Stomach (tissue), 9 donors: ENCODE results near the gene ADGRL3. TPM values are rescaled to one million over a fixed set of nuclear protein-coding genes. Genes with fewer than 3 reads are reported as not detected.

ENCODE experiments used
- DNase-seq, 2 donors: peaks; one replicate each; pipeline versions ENCODE4 v3.0.0 to v3.0.0-alpha.2; 2013 to 2019
- H3K27ac ChIP-seq, 5 donors: fragments of 200-600 bp in 4 of 5; sonication (generic) in 4 of 5; one replicate each; pipeline ENCODE4 v1.5.1; 2013 to 2019; ENCODE audit warnings: mild to moderate bottlenecking in 1 of 5, moderate library complexity in 1 of 5
- H3K27me3 ChIP-seq, 3 donors: fragments of 200-600 bp; sonication (generic); one replicate each; pipeline ENCODE4 v1.5.1; 2017 to 2019; ENCODE audit warnings: mixed run types in 1 of 3
- H3K36me3 ChIP-seq, 4 donors: fragments of 200-600 bp; sonication (generic); 1 replicate in 3 of 4; 2 replicates in 1 of 4; pipeline ENCODE4 v1.5.1; 2016 to 2019
- H3K4me1 ChIP-seq, 4 donors: fragments of 200-600 bp; sonication (generic); one replicate each; pipeline ENCODE4 v1.5.1; 2016 to 2019
- H3K4me3 ChIP-seq, 4 donors: fragments of 200-600 bp; sonication (generic) in 3 of 4; one replicate each; pipeline ENCODE4 v1.5.1; 2016 to 2019; ENCODE audit warnings: mild to moderate bottlenecking in 1 of 4
- H3K9me3 ChIP-seq, 4 donors: fragments of 200-600 bp; sonication (generic); one replicate each; pipeline ENCODE4 v1.5.1; 2016 to 2019
- EP300 ChIP-seq: sonication (generic); formaldehyde crosslinking; IDR thresholded peaks from one replicate; pipeline ENCODE4 v1.6.1; 2017; ENCODE audit warnings: antibody characterized with exemption
- POLR2A ChIP-seq, 4 donors: fragments of 450-650 bp; IDR thresholded peaks; one replicate each; pipeline ENCODE4 v1.6.1; 2016; ENCODE audit warnings: antibody characterized with exemption in 4 of 4, control low read depth in 2 of 4, mild to moderate bottlenecking in 1 of 4, moderate library complexity in 1 of 4
- POLR2AphosphoS5 ChIP-seq, 3 donors: sonication (generic); formaldehyde crosslinking; IDR thresholded peaks; one replicate each; pipeline ENCODE4 v1.6.1; 2016; ENCODE audit warnings: antibody characterized with exemption in 3 of 3
- WGBS, 5 donors: extraction: QIAGEN DNeasy Blood & Tissue Kit in 3 of 5; methylation state at CpG; one replicate each; pipeline versions ENCODE4 v1.1.5 to v1.1.7; 2013 to 2018; 5-methylcytosine and 5-hydroxymethylcytosine counted together
- intact Hi-C: fragments of 100-400 bp; cut with DNase I; formaldehyde crosslinking; loops from one replicate; pipeline ENCODE4 v1.15.1; 2023; ENCODE audit warnings: low total_unique reads
- polyA plus RNA-seq, 3 donors: library from polyadenylated mRNA; stranded (reverse); fragments of 200-250 nt; gene quantifications; one replicate each; pipeline ENCODE4 v1.2.3, GENCODE V29; 2013
- total RNA-seq, 5 donors: library from RNA; depleted of rRNA; stranded (reverse); fragments of >200 nt; gene quantifications; one replicate each; pipeline versions ENCODE4 v1.1.0 to v1.2.3, GENCODE V29; 2014 to 2016
- TF ChIP-seq, protein P1 (sequence below), 7 experiments: fragments of 450-650 bp in 4 of 7; fragments of 200-600 bp in 3 of 7; sonication (generic) in 3 of 7; IDR thresholded peaks; one replicate each; pipeline ENCODE4 v1.5.1; 2016 to 2019; ENCODE audit warnings: antibody characterized with exemption in 7 of 7, control low read depth in 2 of 7, mild to moderate bottlenecking in 1 of 7
- donor health status: healthy with polysubstance abuse.
- donor health status: Bipolar disorder and iron deficiency.
- donor health status: healthy.

Gene ADGRL3
- total and polyA plus RNA-seq, 8 donors = 0.48 to 109 (median 3.9) TPM

DNA sequence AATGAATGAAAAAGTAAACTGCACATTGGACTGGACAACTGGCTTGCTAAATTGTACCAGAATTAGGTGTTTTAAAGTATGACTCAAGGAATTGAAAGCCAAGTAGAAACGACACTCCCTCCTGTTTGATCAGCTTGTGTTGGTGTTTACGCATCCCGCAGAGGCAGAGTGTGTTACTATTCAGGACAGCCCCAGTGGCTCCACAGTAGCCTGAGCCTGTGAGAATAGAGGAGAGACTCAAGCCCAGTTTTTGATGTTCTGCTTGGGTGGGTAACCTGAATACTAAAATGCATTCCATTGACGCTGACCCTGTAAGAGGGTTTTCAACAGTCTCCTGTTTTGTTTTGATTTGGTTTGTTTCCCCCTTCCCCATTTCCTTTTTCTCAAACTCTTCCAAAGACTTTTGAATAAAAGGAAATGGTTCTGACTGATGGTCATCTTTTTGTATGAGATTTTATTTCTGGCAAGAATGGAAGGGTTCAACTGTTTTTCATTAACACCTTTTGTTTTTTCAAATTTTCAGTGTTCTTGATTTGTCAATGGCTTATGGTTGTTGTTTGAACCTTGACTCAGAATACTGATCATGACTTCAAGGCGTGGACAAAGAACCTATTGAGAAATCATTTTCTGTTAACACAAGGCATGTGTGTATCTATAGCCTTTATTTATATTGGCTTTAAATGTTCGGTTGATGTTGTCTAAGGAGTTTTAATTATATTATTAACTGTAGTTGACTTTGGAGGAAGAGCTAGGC is 10.2 kb downstream of the ADGRL3 start:
- no peak overlapping the region for H3K27ac ChIP-seq
- WGBS, 5 donors = 31 to 62% (median 43%) methylated on average over 6 of the region's 6 CpGs
- TF ChIP-seq POLR2A (IDR thresholded peaks at IDR 0.05) (no peak), POLR2AphosphoS5 (IDR thresholded peaks at IDR 0.05) (no peak), EP300 (no peak)
- TF ChIP-seq, protein P1, sequence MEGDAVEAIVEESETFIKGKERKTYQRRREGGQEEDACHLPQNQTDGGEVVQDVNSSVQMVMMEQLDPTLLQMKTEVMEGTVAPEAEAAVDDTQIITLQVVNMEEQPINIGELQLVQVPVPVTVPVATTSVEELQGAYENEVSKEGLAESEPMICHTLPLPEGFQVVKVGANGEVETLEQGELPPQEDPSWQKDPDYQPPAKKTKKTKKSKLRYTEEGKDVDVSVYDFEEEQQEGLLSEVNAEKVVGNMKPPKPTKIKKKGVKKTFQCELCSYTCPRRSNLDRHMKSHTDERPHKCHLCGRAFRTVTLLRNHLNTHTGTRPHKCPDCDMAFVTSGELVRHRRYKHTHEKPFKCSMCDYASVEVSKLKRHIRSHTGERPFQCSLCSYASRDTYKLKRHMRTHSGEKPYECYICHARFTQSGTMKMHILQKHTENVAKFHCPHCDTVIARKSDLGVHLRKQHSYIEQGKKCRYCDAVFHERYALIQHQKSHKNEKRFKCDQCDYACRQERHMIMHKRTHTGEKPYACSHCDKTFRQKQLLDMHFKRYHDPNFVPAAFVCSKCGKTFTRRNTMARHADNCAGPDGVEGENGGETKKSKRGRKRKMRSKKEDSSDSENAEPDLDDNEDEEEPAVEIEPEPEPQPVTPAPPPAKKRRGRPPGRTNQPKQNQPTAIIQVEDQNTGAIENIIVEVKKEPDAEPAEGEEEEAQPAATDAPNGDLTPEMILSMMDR (IDR thresholded peaks at IDR 0.05) = no peak

DNA sequence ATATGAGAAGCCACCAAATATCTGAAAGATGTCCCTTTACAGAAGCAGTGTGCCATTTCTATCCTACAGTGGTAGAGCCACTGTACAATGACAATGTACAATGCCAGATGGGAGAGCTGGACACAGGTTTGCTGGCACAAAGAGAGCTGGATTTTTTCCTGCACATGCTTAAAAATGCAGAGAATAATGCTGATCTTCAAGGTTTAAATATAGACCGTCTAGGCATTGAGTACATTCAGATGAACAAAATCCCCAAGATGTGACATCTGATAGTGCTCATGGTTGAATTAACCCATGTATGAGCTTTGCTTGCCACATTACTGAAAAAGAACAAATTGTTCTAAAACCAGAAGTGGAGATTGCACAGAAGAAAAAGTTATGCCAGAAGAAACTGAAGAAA is 11.7 kb downstream of the ADGRL3 start:
- Histone ChIP-seq H3K4me1 (peaks cover 0 to 9% (median 0%) of the 10 kb centered on the region in 4 donors), H3K9me3 (no peaks in the 10 kb centered on the region), H3K4me3 (no peak overlapping the region), H3K27ac (no peak overlapping the region), H3K27me3 (no peaks in the 10 kb centered on the region), H3K36me3 (no peaks in the 10 kb centered on the region)
- DNase-seq = no peak
- WGBS, 5 donors = 51 to 79% (median 69%) methylated on average over 1 of the region's 1 CpG
- intact Hi-C loops = no loop called here
- no peak for TF ChIP-seq EP300

More for the DNA sequence above, 10.2 kb downstream of the ADGRL3 start:
- intact Hi-C loops = no loop called here
- Histone ChIP-seq H3K4me1 (peaks cover 0 to 9% (median 0%) of the 10 kb centered on the region in 4 donors), H3K4me3 (no peak overlapping the region), H3K36me3 (no peaks in the 10 kb centered on the region), H3K27me3 (no peaks in the 10 kb centered on the region), H3K9me3 (no peaks in the 10 kb centered on the region)
- peak in 1 of 2 donors; percentile 6 for DNase-seq

DNA sequence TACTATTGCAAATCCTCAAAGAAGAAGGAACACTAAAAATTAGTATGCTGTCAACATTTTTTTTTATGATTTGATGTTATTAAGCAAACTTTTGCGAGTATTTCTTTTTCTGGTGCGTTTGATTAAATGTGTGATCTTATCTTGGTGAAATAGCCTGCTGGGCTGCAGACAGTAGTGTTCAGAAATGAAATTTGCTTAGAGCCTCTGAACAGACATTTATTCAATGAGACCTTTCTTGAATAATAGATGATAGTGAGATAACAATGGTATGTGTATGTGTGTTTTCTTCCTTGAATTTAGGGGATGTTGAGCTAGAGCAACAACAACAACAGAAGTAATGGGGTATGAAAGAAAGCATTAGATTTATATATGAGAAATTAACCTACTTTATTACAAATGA is 12.7 kb downstream of the ADGRL3 start:
- WGBS, 5 donors = 73 to 88% (median 77%) methylated on average over 2 of the region's 2 CpGs
- TF ChIP-seq POLR2AphosphoS5 (IDR thresholded peaks at IDR 0.05) (no peak), EP300 (no peak), POLR2A (IDR thresholded peaks at IDR 0.05) (no peak)
- TF ChIP-seq, protein P1 (IDR thresholded peaks at IDR 0.05) = no peak
- intact Hi-C loops = no loop called here
- Histone ChIP-seq H3K9me3 (no peaks in the 10 kb centered on the region), H3K4me1 (peaks cover 0 to 9% (median 0%) of the 10 kb centered on the region in 4 donors), H3K27me3 (no peaks in the 10 kb centered on the region), H3K36me3 (no peaks in the 10 kb centered on the region), H3K4me3 (no peak overlapping the region), H3K27ac (no peak overlapping the region)
- no peak for DNase-seq

DNA sequence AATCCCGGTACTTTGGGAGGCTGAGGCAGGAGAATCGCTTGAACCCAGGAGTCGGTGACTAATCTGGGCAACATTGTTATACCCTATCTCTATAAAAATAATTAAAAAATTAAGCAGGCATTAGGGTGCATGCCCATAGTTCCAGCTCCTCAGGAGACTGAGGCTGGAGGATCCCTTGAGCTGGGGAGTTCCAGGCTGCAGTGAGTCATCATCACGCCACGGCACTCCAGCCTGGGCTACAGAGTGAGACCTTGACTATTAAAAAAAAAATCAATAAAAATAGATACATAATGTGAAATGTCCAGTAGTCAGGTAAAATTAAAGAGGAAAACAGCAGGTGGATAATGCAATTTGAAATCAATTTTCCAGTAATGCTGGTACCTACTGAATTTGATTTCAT is 14.6 kb downstream of the ADGRL3 start:
- Histone ChIP-seq H3K27ac (no peak overlapping the region), H3K27me3 (no peaks in the 10 kb centered on the region), H3K36me3 (no peaks in the 10 kb centered on the region), H3K9me3 (no peaks in the 10 kb centered on the region), H3K4me1 (peaks cover 0 to 8% (median 0%) of the 10 kb centered on the region in 4 donors), H3K4me3 (no peak overlapping the region)
- DNase-seq = no peak
- intact Hi-C loops = no loop called here
- 80 to 91% (median 85%) methylated on average over 5 of the region's 5 CpGs for WGBS, 5 donors
- TF ChIP-seq POLR2A (IDR thresholded peaks at IDR 0.05) (no peak), EP300 (no peak), POLR2AphosphoS5 (IDR thresholded peaks at IDR 0.05) (no peak)
- TF ChIP-seq, protein P1 (IDR thresholded peaks at IDR 0.05) = no peak

DNA sequence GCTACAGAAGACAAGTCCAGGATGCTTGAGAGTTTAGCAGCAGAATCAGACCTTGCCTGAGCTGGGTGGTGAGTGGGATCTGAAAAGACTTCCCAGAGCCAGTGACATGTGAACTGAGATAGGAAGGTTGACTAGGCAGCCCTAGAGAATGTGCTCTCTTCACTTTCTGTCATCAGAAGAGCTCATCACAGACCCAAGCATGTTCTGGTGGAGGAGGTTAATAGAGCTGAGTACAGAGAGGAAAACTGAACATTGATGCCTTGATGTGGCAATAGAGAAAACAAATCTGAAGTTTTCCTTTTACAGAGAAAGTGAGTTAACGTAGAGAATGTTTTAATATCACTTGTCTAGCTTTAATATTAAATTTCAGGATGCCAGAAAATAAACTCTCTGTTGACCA is 17.1 kb downstream of the ADGRL3 start:
- H3K9me3 ChIP-seq = no peaks in the 10 kb centered on the region
- H3K36me3 ChIP-seq = no peaks in the 10 kb centered on the region
- no peaks in the 10 kb centered on the region for H3K4me1 ChIP-seq
- no peak for DNase-seq
- no peak overlapping the region for H3K4me3 ChIP-seq
- H3K27me3 ChIP-seq = no peaks in the 10 kb centered on the region
- no peak for TF ChIP-seq POLR2A (IDR thresholded peaks at IDR 0.05)
- TF ChIP-seq EP300 = no peak
- TF ChIP-seq, protein P1 (IDR thresholded peaks at IDR 0.05) = no peak
- no peak for TF ChIP-seq POLR2AphosphoS5 (IDR thresholded peaks at IDR 0.05)
- intact Hi-C loops = no loop called here
- 73 to 90% (median 84%) methylated on average over 1 of the region's 1 CpG for WGBS, 5 donors
- no peak overlapping the region for H3K27ac ChIP-seq
